ENCODE data around the gene NMT1. TPM values are rescaled to one million over a fixed set of nuclear protein-coding genes. Genes with fewer than 3 reads are reported as not detected.

The NMT1 gene
- total and polyA plus RNA-seq, 2 of the 13 experiments (the other 11 are each of a cell fraction or from before 2014, with no cell fraction given) = 75.7 to 142 TPM

GRCh38 chr17:45147581-45148182 lies 86.6 kb downstream of the NMT1 start (continued):
- 0 out of 2 replicates have a peak, but pooled peaks have one; percentile 36 for TF ChIP-seq FOXO4 (CRISPR knock-in tag; conservative IDR thresholded peaks at IDR 0.05)
- TF ChIP-seq PCBP1 (IDR thresholded peaks at IDR 0.05; ENCODE audit: borderline replicate concordance, low read depth, low read length) = peak; percentile 83; the same call in 1 of the 2 replicates
- no peak for TF ChIP-seq DBP (CRISPR knock-in tag; IDR thresholded peaks at IDR 0.05; ENCODE audit: not compliant biosample characterization)
- no peak for TF ChIP-seq MTA3 (CRISPR knock-in tag; IDR thresholded peaks at IDR 0.05)
- TF ChIP-seq TOE1 (CRISPR knock-in tag; IDR thresholded peaks at IDR 0.05) = no peak
- peak; percentile 81 for TF ChIP-seq ZNF652 (CRISPR knock-in tag; IDR thresholded peaks at IDR 0.05; ENCODE audit: borderline replicate concordance, low read depth)
- peak; percentile 81; the same call in 1 of the 2 replicates for TF ChIP-seq ZNF296 (CRISPR knock-in tag; conservative IDR thresholded peaks at IDR 0.05)
- peak; percentile 84 for TF ChIP-seq ZNF24 (IDR thresholded peaks at IDR 0.05)
- TF ChIP-seq ISX (CRISPR knock-in tag; conservative IDR thresholded peaks at IDR 0.05) = peak; percentile 83; the same call in 1 of the 2 replicates
- TF ChIP-seq YEATS4 (CRISPR knock-in tag; IDR thresholded peaks at IDR 0.05; ENCODE audit: borderline replicate concordance) = peak; percentile 90
- peak; percentile 93 for TF ChIP-seq BHLHE40 (IDR thresholded peaks at IDR 0.05; ENCODE audit: low read length)
- TF ChIP-seq ZBTB25 (CRISPR knock-in tag; IDR thresholded peaks at IDR 0.05) = no peak; the same call in 1 of the 2 replicates
- TF ChIP-seq ARHGAP35 (CRISPR knock-in tag; IDR thresholded peaks at IDR 0.05; ENCODE audit: borderline replicate concordance) = 0 out of 2 replicates have a peak, but pooled peaks have one; percentile 5
- peak; percentile 70 for TF ChIP-seq ZNF770 (CRISPR knock-in tag; IDR thresholded peaks at IDR 0.05)
- TF ChIP-seq NR2F6 (IDR thresholded peaks at IDR 0.05) = peak; percentile 65; the same call in 1 of the 2 replicates
- peak; percentile 8; the same call in 1 of the 2 replicates for TF ChIP-seq NR2F6 (CRISPR knock-in tag; IDR thresholded peaks at IDR 0.05)
- TF ChIP-seq GTF3A (CRISPR knock-in tag; conservative IDR thresholded peaks at IDR 0.05) = 0 out of 2 replicates have a peak, but pooled peaks have one; percentile 49
- TF ChIP-seq BRCA1 (CRISPR knock-in tag; IDR thresholded peaks at IDR 0.05) = no peak
- TF ChIP-seq SYNCRIP (IDR thresholded peaks at IDR 0.05; ENCODE audit: insufficient read depth, low read depth, low read length) = no peak
- TF ChIP-seq ZFYVE20 (CRISPR knock-in tag; IDR thresholded peaks at IDR 0.05; ENCODE audit: borderline replicate concordance, low read depth) = 0 out of 2 replicates have a peak, but pooled peaks have one; percentile 30
- TF ChIP-seq MLXIP (CRISPR knock-in tag; IDR thresholded peaks at IDR 0.05; ENCODE audit: borderline replicate concordance) = 0 out of 2 replicates have a peak, but pooled peaks have one; percentile 71
- TF ChIP-seq MAFK (conservative IDR thresholded peaks at IDR 0.05 in 1 of 2, IDR thresholded peaks at IDR 0.05 in 1 of 2; ENCODE audit: low read length in 2 of 2) = no peak

Measured in HepG2 (cell line).